HG02981 (cell line): ENCODE data around the gene EGF.
"Not testable (repeated sequence)": the region's sequence is repeated elsewhere in the genome, so short reads cannot be mapped to it uniquely, and the experiment has no call there.

Source experiments
- ATAC-seq: cut with Tn5 transposase; IDR thresholded peaks from one replicate; pipeline ENCODE4 v1.9.1; 2021; ENCODE audit warnings: mild to moderate bottlenecking, moderate library complexity; ENCODE audit not compliant: unreplicated experiment

The EGF gene

GRCh38 chr4:109912706-109913595, at the start of gene EGF:
Gene EGF, plus strand, starts transcription at chr4:109912883. Its CDS starts 453 bp downstream, at chr4:109913336.
- ATAC-seq, result no peak

GRCh38 chr4:109864134-109864533, 48.5 kb upstream of the EGF start:
- no peak for ATAC-seq

GRCh38 chr4:109870061-109870460, 42.6 kb upstream of the EGF start:
- ATAC-seq, result no peak

- no peak for ATAC-seq
Measured at GRCh38 chr4:109872065-109872464, 40.6 kb upstream of the EGF start.

GRCh38 chr4:109872950-109873656, 39.6 kb upstream of the EGF start:
- no peak for ATAC-seq

- no peak for ATAC-seq
Measured at GRCh38 chr4:109873791-109874514, 38.7 kb upstream of the EGF start.

GRCh38 chr4:109875106-109875505, 37.6 kb upstream of the EGF start:
- ATAC-seq, result no peak

GRCh38 chr4:109875553-109875952, 37.1 kb upstream of the EGF start:
- ATAC-seq, result not testable (repeated sequence)

- no peak for ATAC-seq
Measured at GRCh38 chr4:109876634-109877265, 35.9 kb upstream of the EGF start.

GRCh38 chr4:109877400-109877799, 35.3 kb upstream of the EGF start:
- peak; percentile 81 for ATAC-seq

- no peak for ATAC-seq
Measured at GRCh38 chr4:109878355-109878754, 34.3 kb upstream of the EGF start.

- no peak for ATAC-seq
Measured at GRCh38 chr4:109879081-109879480, 33.6 kb upstream of the EGF start.

- no peak for ATAC-seq
Measured at GRCh38 chr4:109879636-109880314, 32.9 kb upstream of the EGF start.

- no peak for ATAC-seq
Measured at GRCh38 chr4:109886303-109886702, 26.4 kb upstream of the EGF start.

- no peak for ATAC-seq
Measured at GRCh38 chr4:109887071-109887470, 25.6 kb upstream of the EGF start.

GRCh38 chr4:109890076-109890475, 22.6 kb upstream of the EGF start:
- ATAC-seq, result no peak

- no peak for ATAC-seq
Measured at GRCh38 chr4:109902559-109903251, 10.0 kb upstream of the EGF start.

- no peak for ATAC-seq
Measured at GRCh38 chr4:109908731-109909130, 4.0 kb upstream of the EGF start.

GRCh38 chr4:109910256-109910655, 2.4 kb upstream of the EGF start:
- no peak for ATAC-seq
